HCT116 (cell line): ENCODE results near the gene RPS6KA2. TPM values are rescaled to one million over a fixed set of nuclear protein-coding genes. Genes with fewer than 3 reads are reported as not detected.
"Not testable (repeated sequence)": the region's sequence is repeated elsewhere in the genome, so short reads cannot be mapped to it uniquely, and the experiment has no call there.

Experiments used
- ATAC-seq: fragments of 200-7000 bp; cut with Tn5 transposase; 2 replicates; pipeline ENCODE4 v1.9.1; 2020; ENCODE audit warnings: mild to moderate bottlenecking, moderate library complexity
- BruUV-seq: library from RNA; stranded (reverse); fragments of 400-500 nt; replicated peaks from 2 replicates; lab custom pipeline; 2021; lab: Mats Ljungman, UMichigan
- CTCF ChIA-PET: fragments of 300-600 bp; sonication (Branson Sonifier 250); formaldehyde crosslinking; loops from one replicate; lab custom pipeline; 2021; ENCODE audit warnings: antibody characterized with exemption; lab: Charles Lee
- POLR2A ChIA-PET: fragments of 300-600, 350-600 bp; sonication (Branson Sonifier 250); formaldehyde crosslinking; loops from one replicate; lab custom pipeline; 2021; ENCODE audit warnings: antibody characterized with exemption; lab: Charles Lee
- RAD21 ChIA-PET, 2 experiments: fragments of 300-600 bp; sonication (Branson Sonifier 250); formaldehyde crosslinking; loops; one replicate each; lab custom pipeline; 2023; ENCODE audit warnings: low total read pairs in 2 of 2; ENCODE audit not compliant: uncharacterized antibody in 2 of 2, unreplicated experiment in 2 of 2, low non-redundant PET in 1 of 2; lab: Charles Lee
- DNase-seq: peaks from one replicate; pipeline ENCODE4 v3.0.0-alpha.2; 2010; ENCODE audit warnings: low read depth, low spot score
- H2AFZ ChIP-seq: fragments of 200-600 bp; shearing (Covaris generic), sonication (generic); 2 replicates; pipeline ENCODE4 v1.6.1; 2017; ENCODE audit warnings: low read depth, mixed run types, mixed read lengths, antibody characterized with exemption, low read length; ENCODE audit not compliant: poor library complexity, severe bottlenecking
- H3K27ac ChIP-seq: 2 replicates; pipeline ENCODE4 v1.5.1; 2012; ENCODE audit warnings: low read depth, low read length
- H3K27me3 ChIP-seq: fragments of 200-600 bp; sonication (generic); 2 replicates; pipeline ENCODE4 v1.6.1; 2016; ENCODE audit warnings: mixed run types, low read length, mixed read lengths; ENCODE audit not compliant: insufficient read depth
- H3K36me3 ChIP-seq, 2 experiments: fragments of 200-500 bp in 1 of 2; fragments of 200-600 bp in 1 of 2; sonication (Bioruptor generic) in 1 of 2; sonication (generic) in 1 of 2; 2 replicates each; pipeline versions ENCODE4 v1.5.1 to v1.6.1; 2014 to 2016; ENCODE audit warnings: low read length in 2 of 2, inconsistent platforms in 1 of 2, mixed read lengths in 1 of 2, mixed run types in 1 of 2; ENCODE audit not compliant: insufficient read depth in 2 of 2, control insufficient read depth in 1 of 2
- H3K4me1 ChIP-seq, 2 experiments: fragments of 200-600 bp in 1 of 2; sonication (generic) in 1 of 2; 2 replicates each; pipeline versions ENCODE4 v1.5.1 to v1.6.1; 2012 to 2017; ENCODE audit warnings: low read length in 2 of 2, inconsistent platforms in 1 of 2, mild to moderate bottlenecking in 1 of 2, mixed read lengths in 1 of 2, mixed run types in 1 of 2, moderate library complexity in 1 of 2; ENCODE audit not compliant: insufficient read depth in 2 of 2, control insufficient read depth in 1 of 2
- H3K4me2 ChIP-seq: fragments of 200-600 bp; sonication (generic); 2 replicates; pipeline ENCODE4 v1.6.1; 2017; ENCODE audit warnings: mixed run types, low read length, mixed read lengths
- H3K4me3 ChIP-seq, 2 experiments: fragments of 200-600 bp in 1 of 2; sonication (generic) in 1 of 2; replicated peaks in 1 of 2; 2 replicates each; pipeline ENCODE4 v1.5.1; 2011 to 2016; ENCODE audit warnings: low read length in 2 of 2, control low read depth in 1 of 2, low read depth in 1 of 2, mild to moderate bottlenecking in 1 of 2, mixed read lengths in 1 of 2, mixed run types in 1 of 2
- H3K79me2 ChIP-seq: fragments of 200-600 bp; sonication (generic); 2 replicates; pipeline ENCODE4 v1.6.1; 2017; ENCODE audit warnings: mild to moderate bottlenecking, mixed run types, low read length, moderate library complexity, mixed read lengths; ENCODE audit not compliant: insufficient read depth
- H3K9ac ChIP-seq: fragments of 200-600 bp; sonication (generic); 2 replicates; pipeline ENCODE4 v1.6.1; 2016; ENCODE audit warnings: low read length, mixed read lengths
- H3K9me2 ChIP-seq: fragments of 200-600 bp; sonication (generic), shearing (Covaris generic); 2 replicates; pipeline ENCODE4 v1.6.1; 2017; ENCODE audit warnings: mixed run types, mild to moderate bottlenecking, moderate library complexity; ENCODE audit not compliant: insufficient read depth
- H3K9me3 ChIP-seq, 2 experiments: fragments of 200-500 bp in 1 of 2; fragments of 200-600 bp in 1 of 2; sonication (Bioruptor generic) in 1 of 2; sonication (generic) in 1 of 2; 2 replicates each; pipeline ENCODE4 v1.6.1; 2014 to 2017; ENCODE audit warnings: low read length in 2 of 2, mixed read lengths in 2 of 2, inconsistent platforms in 1 of 2, low read depth in 1 of 2, mild to moderate bottlenecking in 1 of 2, mixed run types in 1 of 2, moderate library complexity in 1 of 2; ENCODE audit not compliant: control insufficient read depth in 1 of 2, insufficient read depth in 1 of 2
- H4K20me1 ChIP-seq: fragments of 200-600 bp; sonication (generic), shearing (Covaris generic); 2 replicates; pipeline ENCODE4 v1.6.1; 2017; ENCODE audit warnings: mixed run types, mild to moderate bottlenecking, moderate library complexity; ENCODE audit not compliant: insufficient read depth
- CEBPB ChIP-seq: IDR thresholded peaks from 2 replicates; pipeline ENCODE4 v1.6.1; 2012; ENCODE audit warnings: low read depth
- EZH2 ChIP-seq: fragments of 200-600 bp; sonication (generic); IDR thresholded peaks from 2 replicates; pipeline ENCODE4 v1.6.1; 2017; ENCODE audit warnings: antibody characterized with exemption, mixed run types
- FOSL1 ChIP-seq: IDR thresholded peaks from 2 replicates; pipeline ENCODE4 v1.6.1; 2012; ENCODE audit warnings: low read depth
- RAD21 ChIP-seq: IDR thresholded peaks from 2 replicates; pipeline ENCODE4 v1.6.1; 2012; ENCODE audit warnings: low read depth, mild to moderate bottlenecking
- TCF7L2 ChIP-seq: IDR thresholded peaks from 2 replicates; pipeline ENCODE4 v1.7.0; 2011; ENCODE audit warnings: borderline replicate concordance, inconsistent platforms; ENCODE audit not compliant: insufficient read depth, insufficient read length; ENCODE audit errors: extremely low read depth
- YY1 ChIP-seq: IDR thresholded peaks from 2 replicates; pipeline ENCODE4 v1.6.1; 2011; ENCODE audit warnings: low read length, low read depth, moderate library complexity, mild to moderate bottlenecking; ENCODE audit not compliant: insufficient replicate concordance; ENCODE audit errors: extremely low read depth
- intact Hi-C: fragments of 100-400 bp; cut with micrococcal nuclease; formaldehyde crosslinking; loops from 2 replicates; pipeline ENCODE4 v1.10.0; 2022
- total RNA-seq: library from RNA; stranded (reverse); gene quantifications from one replicate; pipeline ENCODE4 v1.2.1, GENCODE V29; 2021; ENCODE audit not compliant: unreplicated experiment
- TF ChIP-seq, protein P1 (sequence below), 3 experiments: fragments of 200-600 bp in 1 of 3; sonication (generic) in 1 of 3; IDR thresholded peaks in 2 of 3; conservative IDR thresholded peaks in 1 of 3; 2 replicates each; pipeline ENCODE4 v1.5.1; 2012 to 2017; ENCODE audit warnings: low read depth in 2 of 3, low read length in 2 of 3, antibody characterized with exemption in 1 of 3, borderline replicate concordance in 1 of 3, control low read depth in 1 of 3, mild to moderate bottlenecking in 1 of 3, mixed read lengths in 1 of 3, mixed run types in 1 of 3, moderate library complexity in 1 of 3; ENCODE audit not compliant: insufficient read depth in 1 of 3
- TF ChIP-seq, protein P2 (sequence below): IDR thresholded peaks from 2 replicates; pipeline ENCODE4 v1.6.1; 2012
- TF ChIP-seq, protein P3 (sequence below): IDR thresholded peaks from 2 replicates; pipeline ENCODE4 v1.6.1; 2012; ENCODE audit warnings: low read depth
- TF ChIP-seq, protein P4 (sequence below): IDR thresholded peaks from 2 replicates; pipeline ENCODE4 v1.6.1; 2012

RPS6KA2 gene
- total RNA-seq, 1 experiment from 2014 or later = 8.5 TPM

DNA sequence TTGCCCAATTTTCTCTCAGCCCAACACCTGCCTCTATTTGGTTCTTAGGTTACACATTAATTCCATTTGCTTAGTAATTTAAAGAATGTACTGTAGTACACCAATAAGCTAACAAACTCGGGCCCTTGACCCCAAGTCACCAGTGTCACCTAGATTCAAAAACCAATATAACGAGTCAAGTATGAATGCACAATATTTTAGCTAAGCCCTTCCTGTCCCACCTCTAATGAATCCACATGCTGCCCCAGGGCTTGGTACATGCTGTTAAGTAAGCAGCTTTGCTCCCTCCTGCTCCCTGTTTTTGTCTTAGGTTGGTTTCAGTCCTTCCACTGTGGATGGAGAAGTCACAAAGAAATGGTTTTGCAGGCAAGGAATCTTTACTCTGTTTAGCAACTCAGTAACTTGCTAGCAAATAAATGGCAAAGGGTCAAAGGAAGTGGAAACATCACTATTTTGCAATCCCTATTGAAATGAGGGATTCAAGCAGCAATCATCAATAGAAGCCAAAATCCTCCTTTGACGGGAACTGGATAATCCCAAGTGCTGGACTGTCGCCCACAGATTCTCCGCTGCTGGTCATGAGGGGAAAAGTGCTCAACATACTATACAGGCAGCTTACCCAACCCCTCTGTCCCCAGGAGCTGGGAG lies 239.3 kb downstream of the RPS6KA2 start:
- Histone ChIP-seq H3K4me3 (no peak overlapping the region), H3K9me3 (no peaks in the 10 kb centered on the region), H4K20me1 (no peaks in the 10 kb centered on the region), H2AFZ (no peak overlapping the region), H3K9me2 (no peaks in the 10 kb centered on the region), H3K36me3 (no peaks in the 10 kb centered on the region), H3K9ac (no peak overlapping the region), H3K4me1 (peaks cover 4 to 8% of the 10 kb centered on the region in 2 experiments; a peak in 3 of 4 replicates), H3K79me2 (no peaks in the 10 kb centered on the region), H3K4me2 (no peak overlapping the region), H3K27ac (no peak overlapping the region), H3K27me3 (no peaks in the 10 kb centered on the region)
- ChIA-PET CTCF (no interaction called here), POLR2A (no interaction called here), RAD21 (no interaction called here)
- intact Hi-C loops = no loop called here
- TF ChIP-seq YY1 (no peak), RAD21 (no peak), TCF7L2 (no peak), FOSL1 (no peak), CEBPB (no peak), EZH2 (no peak)
- TF ChIP-seq, protein P1, sequence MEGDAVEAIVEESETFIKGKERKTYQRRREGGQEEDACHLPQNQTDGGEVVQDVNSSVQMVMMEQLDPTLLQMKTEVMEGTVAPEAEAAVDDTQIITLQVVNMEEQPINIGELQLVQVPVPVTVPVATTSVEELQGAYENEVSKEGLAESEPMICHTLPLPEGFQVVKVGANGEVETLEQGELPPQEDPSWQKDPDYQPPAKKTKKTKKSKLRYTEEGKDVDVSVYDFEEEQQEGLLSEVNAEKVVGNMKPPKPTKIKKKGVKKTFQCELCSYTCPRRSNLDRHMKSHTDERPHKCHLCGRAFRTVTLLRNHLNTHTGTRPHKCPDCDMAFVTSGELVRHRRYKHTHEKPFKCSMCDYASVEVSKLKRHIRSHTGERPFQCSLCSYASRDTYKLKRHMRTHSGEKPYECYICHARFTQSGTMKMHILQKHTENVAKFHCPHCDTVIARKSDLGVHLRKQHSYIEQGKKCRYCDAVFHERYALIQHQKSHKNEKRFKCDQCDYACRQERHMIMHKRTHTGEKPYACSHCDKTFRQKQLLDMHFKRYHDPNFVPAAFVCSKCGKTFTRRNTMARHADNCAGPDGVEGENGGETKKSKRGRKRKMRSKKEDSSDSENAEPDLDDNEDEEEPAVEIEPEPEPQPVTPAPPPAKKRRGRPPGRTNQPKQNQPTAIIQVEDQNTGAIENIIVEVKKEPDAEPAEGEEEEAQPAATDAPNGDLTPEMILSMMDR (IDR thresholded peaks at IDR 0.05 in 2 of 3, conservative IDR thresholded peaks at IDR 0.05 in 1 of 3; ENCODE audit: borderline replicate concordance in 1 of 3, insufficient read depth in 1 of 3, low read depth in 2 of 3, low read length in 2 of 3) = no peak
- TF ChIP-seq, protein P2, sequence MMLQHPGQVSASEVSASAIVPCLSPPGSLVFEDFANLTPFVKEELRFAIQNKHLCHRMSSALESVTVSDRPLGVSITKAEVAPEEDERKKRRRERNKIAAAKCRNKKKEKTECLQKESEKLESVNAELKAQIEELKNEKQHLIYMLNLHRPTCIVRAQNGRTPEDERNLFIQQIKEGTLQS = no peak
- TF ChIP-seq, protein P3, sequence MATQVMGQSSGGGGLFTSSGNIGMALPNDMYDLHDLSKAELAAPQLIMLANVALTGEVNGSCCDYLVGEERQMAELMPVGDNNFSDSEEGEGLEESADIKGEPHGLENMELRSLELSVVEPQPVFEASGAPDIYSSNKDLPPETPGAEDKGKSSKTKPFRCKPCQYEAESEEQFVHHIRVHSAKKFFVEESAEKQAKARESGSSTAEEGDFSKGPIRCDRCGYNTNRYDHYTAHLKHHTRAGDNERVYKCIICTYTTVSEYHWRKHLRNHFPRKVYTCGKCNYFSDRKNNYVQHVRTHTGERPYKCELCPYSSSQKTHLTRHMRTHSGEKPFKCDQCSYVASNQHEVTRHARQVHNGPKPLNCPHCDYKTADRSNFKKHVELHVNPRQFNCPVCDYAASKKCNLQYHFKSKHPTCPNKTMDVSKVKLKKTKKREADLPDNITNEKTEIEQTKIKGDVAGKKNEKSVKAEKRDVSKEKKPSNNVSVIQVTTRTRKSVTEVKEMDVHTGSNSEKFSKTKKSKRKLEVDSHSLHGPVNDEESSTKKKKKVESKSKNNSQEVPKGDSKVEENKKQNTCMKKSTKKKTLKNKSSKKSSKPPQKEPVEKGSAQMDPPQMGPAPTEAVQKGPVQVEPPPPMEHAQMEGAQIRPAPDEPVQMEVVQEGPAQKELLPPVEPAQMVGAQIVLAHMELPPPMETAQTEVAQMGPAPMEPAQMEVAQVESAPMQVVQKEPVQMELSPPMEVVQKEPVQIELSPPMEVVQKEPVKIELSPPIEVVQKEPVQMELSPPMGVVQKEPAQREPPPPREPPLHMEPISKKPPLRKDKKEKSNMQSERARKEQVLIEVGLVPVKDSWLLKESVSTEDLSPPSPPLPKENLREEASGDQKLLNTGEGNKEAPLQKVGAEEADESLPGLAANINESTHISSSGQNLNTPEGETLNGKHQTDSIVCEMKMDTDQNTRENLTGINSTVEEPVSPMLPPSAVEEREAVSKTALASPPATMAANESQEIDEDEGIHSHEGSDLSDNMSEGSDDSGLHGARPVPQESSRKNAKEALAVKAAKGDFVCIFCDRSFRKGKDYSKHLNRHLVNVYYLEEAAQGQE = no peak
- TF ChIP-seq, protein P4, sequence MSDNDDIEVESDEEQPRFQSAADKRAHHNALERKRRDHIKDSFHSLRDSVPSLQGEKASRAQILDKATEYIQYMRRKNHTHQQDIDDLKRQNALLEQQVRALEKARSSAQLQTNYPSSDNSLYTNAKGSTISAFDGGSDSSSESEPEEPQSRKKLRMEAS = no peak
- BruUV-seq = no TSS peak
- ATAC-seq = no peak
- DNase-seq = no peak

DNA sequence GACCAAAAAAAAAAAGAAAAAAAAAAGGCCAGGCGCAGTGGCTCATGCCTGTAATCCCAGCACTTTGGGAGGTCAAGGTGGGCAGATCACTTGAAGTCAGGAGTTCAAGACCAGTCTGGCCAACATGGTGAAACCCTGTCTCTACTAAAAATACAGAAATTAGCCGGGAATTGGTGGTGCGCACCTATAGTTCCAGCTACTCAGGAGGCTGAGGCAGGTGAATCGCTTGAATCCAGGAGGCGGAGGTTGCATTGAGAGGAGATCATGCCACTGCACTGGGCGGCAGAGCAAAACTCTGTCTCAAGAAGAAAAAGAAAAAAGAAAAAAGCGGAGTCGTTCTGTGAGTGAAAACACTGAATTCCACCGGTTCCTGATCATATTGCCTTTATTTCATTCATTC lies 240.0 kb downstream of the RPS6KA2 start:
- BruUV-seq, POLR2A ChIA-PET, intact Hi-C loops: not testable (repeated sequence)

More for the DNA sequence above, 240.0 kb downstream of the RPS6KA2 start:
- H4K20me1 ChIP-seq, DNase-seq, CTCF ChIA-PET, ATAC-seq, H3K9me3 ChIP-seq, H3K27me3 ChIP-seq, RAD21 ChIA-PET, H3K27ac ChIP-seq, H3K36me3 ChIP-seq, H3K4me3 ChIP-seq, H3K79me2 ChIP-seq, H3K9me2 ChIP-seq, H3K4me1 ChIP-seq, H2AFZ ChIP-seq, H3K4me2 ChIP-seq, H3K9ac ChIP-seq: not testable (repeated sequence)
